ENCODE results near the gene CSNK1G1. TPM values are rescaled to one million over a fixed set of nuclear protein-coding genes. Genes with fewer than 3 reads are reported as not detected.

CSNK1G1 gene
- total RNA-seq, 1 experiment from 2014 or later: 11.5 TPM

DNA sequence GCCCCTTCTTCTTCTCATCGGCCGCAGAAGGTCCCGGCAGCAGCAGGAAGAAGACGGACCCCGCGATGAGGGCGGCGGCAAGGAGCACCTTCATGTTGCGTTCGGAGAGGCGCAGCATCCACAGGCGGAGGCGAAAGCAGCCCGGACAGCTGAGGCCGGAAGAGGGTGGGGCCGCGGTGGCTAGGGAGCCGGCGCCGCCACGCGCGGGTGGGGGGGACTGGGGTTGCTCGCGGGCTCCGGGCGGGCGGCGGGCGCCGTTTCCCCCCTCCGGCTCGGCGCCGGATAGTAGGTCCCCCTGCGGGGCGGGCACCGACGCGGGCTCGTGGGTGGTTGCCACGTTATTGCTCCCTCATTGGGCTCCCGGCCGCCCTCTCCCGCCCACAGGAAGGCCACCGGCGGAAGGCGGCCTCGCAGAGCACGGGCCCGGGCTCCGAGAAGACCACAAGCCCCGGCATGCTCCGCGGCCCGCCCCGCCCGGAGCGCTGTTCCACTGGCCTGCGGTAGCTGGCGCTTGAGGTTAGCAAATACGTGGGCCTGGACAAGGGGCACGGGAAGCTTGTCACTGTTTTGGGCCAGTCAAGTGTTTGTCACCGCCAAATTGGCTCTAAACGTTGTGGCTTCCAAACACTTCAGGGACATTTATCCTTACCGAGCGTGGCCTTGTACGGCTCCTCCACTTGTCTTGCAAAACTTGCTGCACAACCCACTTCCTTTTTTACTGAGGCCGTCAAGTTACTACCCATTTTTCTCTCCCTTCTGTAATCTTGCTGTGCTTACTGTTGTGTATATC is 192.9 kb downstream of the CSNK1G1 start, which contains the start of gene PPIB:
Gene PPIB, minus strand, starts transcription at position 154 of the 790 bp plus-strand sequence. Its CDS starts 36 bp downstream, at position 118.
- Histone ChIP-seq H3K9me3 (no peaks in the 10 kb centered on the region), H3K36me3 (ENCODE audit: control insufficient read depth, insufficient read depth, low read length) (no peaks in the 10 kb centered on the region; the same call in 1 of the 2 replicates), H3K27me3 (replicated peaks; ENCODE audit: control insufficient read depth, insufficient read depth, low read length) (no peaks in the 10 kb centered on the region), H3K4me3 (ENCODE audit: low read depth, low read length) (peak within 1 kb of the TSS; percentile 74), H3K4me1 (peaks cover 4% of the 10 kb centered on the region; the same call in 1 of the 2 replicates)
- peak; percentile 97 to 98 for DNase-seq
- BruUV-seq (replicated peaks): no TSS peak
- ChIA-PET CTCF (interaction anchor here (0.6 to 3.1 kb wide), 8 partner anchors 10 to 394 kb away, joined by 3 to 19 read pairs (median 4); partner anchors contain the start of genes CIAO2A and CSNK1G1), POLR2A (interaction anchor here (0.5 to 1.6 kb wide), 4 partner anchors 10 to 1369 kb away, joined by 3 to 5 read pairs (median 3); partner anchors contain the start of genes CIAO2A and PIF1)
- no peaks in the 10 kb centered on the region for H3K4me1 Mint-ChIP-seq (ENCODE audit: low read depth, unreplicated experiment)
- intact Hi-C loops (cut with micrococcal nuclease; ENCODE audit: unreplicated experiment): loop anchor here (1.0 kb wide), 1 partner anchor 31 kb away; no protein-coding TSS in a partner anchor
- H3K27ac Mint-ChIP-seq (ENCODE audit: unreplicated experiment): peak within 1 kb of the TSS; percentile 89
- TF ChIP-seq, protein P1, sequence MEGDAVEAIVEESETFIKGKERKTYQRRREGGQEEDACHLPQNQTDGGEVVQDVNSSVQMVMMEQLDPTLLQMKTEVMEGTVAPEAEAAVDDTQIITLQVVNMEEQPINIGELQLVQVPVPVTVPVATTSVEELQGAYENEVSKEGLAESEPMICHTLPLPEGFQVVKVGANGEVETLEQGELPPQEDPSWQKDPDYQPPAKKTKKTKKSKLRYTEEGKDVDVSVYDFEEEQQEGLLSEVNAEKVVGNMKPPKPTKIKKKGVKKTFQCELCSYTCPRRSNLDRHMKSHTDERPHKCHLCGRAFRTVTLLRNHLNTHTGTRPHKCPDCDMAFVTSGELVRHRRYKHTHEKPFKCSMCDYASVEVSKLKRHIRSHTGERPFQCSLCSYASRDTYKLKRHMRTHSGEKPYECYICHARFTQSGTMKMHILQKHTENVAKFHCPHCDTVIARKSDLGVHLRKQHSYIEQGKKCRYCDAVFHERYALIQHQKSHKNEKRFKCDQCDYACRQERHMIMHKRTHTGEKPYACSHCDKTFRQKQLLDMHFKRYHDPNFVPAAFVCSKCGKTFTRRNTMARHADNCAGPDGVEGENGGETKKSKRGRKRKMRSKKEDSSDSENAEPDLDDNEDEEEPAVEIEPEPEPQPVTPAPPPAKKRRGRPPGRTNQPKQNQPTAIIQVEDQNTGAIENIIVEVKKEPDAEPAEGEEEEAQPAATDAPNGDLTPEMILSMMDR (IDR thresholded peaks at IDR 0.05; ENCODE audit: insufficient read depth in 1 of 2, low read depth in 1 of 2, low read length in 1 of 2, severe bottlenecking in 1 of 2, unreplicated experiment in 1 of 2): peak; percentile 11 to 61
- peaks cover 32% of the 10 kb centered on the region for H3K36me3 Mint-ChIP-seq (ENCODE audit: insufficient read depth, unreplicated experiment)
- no peaks in the 10 kb centered on the region for H3K9me3 Mint-ChIP-seq (ENCODE audit: unreplicated experiment)
- peak within 1 kb of the TSS; percentile 77 for H3K4me3 Mint-ChIP-seq (ENCODE audit: unreplicated experiment)
- no peaks in the 10 kb centered on the region for H3K27me3 Mint-ChIP-seq (ENCODE audit: insufficient read depth, unreplicated experiment)

DNA sequence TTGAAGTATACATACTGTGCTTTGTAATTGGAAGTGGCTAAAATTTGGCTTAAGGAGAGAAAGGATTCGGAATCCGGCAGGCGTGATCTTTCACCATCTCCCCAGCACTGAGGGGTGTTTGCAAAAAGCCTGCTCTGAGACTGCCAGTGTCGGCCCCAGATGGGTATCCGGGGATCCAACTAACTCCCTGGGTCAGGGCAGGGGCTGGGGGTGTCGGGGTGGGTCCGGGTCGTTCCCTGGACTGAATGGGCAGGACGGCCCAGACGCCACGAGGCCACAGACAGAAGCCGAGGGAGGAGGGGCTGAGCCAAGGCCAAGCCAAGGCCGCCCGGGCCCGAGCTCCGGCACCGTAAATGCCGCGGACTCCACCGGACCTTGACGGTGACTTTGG is 193.5 kb downstream of the CSNK1G1 start:
- POLR2A ChIA-PET: interaction anchor here (1.2 to 1.6 kb wide), 2 partner anchors 9 to 69 kb away, joined by 3 to 5 read pairs; partner anchors contain the start of gene CIAO2A
- Mint-ChIP-seq H3K4me3 (ENCODE audit: unreplicated experiment) (peak overlapping the region; percentile 77), H3K4me1 (ENCODE audit: low read depth, unreplicated experiment) (no peaks in the 10 kb centered on the region), H3K27me3 (ENCODE audit: insufficient read depth, unreplicated experiment) (no peaks in the 10 kb centered on the region), H3K9me3 (ENCODE audit: unreplicated experiment) (no peaks in the 10 kb centered on the region), H3K36me3 (ENCODE audit: insufficient read depth, unreplicated experiment) (peaks cover 38% of the 10 kb centered on the region), H3K27ac (ENCODE audit: unreplicated experiment) (peak overlapping the region; percentile 73)
- Histone ChIP-seq H3K4me1 (peaks cover 4% of the 10 kb centered on the region; the same call in 1 of the 2 replicates), H3K9me3 (no peaks in the 10 kb centered on the region), H3K36me3 (ENCODE audit: control insufficient read depth, insufficient read depth, low read length) (no peaks in the 10 kb centered on the region; the same call in 1 of the 2 replicates), H3K4me3 (ENCODE audit: low read depth, low read length) (peak overlapping the region; percentile 74), H3K27me3 (replicated peaks; ENCODE audit: control insufficient read depth, insufficient read depth, low read length) (no peaks in the 10 kb centered on the region)
- no peak for DNase-seq
- CTCF ChIA-PET: interaction anchor here (0.6 to 3.1 kb wide), 4 partner anchors 9 to 271 kb away, joined by 4 to 19 read pairs (median 12); no protein-coding TSS in a partner anchor
- no TSS peak for BruUV-seq (replicated peaks)
- TF ChIP-seq, protein P1 (IDR thresholded peaks at IDR 0.05; ENCODE audit: insufficient read depth in 1 of 2, low read depth in 1 of 2, low read length in 1 of 2, severe bottlenecking in 1 of 2, unreplicated experiment in 1 of 2): no peak
- intact Hi-C loops (cut with micrococcal nuclease; ENCODE audit: unreplicated experiment): no loop called here
